Astrocyte (in vitro differentiated cells and primary cell): ENCODE data around the gene KRTAP5-11. TPM values are rescaled to one million over a fixed set of nuclear protein-coding genes. Genes with fewer than 3 reads are reported as not detected.

Source experiments
- DNase-seq: peaks from one replicate; pipeline ENCODE4 v3.0.0-alpha.2; 2010; ENCODE audit warnings: low read depth
- FAIRE-seq: peaks from 2 replicates; lab custom pipeline; 2011; peaks lifted over from hg19 to GRCh38; lab: Jason Lieb, UNC
- H2AFZ ChIP-seq: 2 replicates; pipeline ENCODE4 v1.6.0; 2012; ENCODE audit warnings: low read depth, low read length, inconsistent platforms
- H3K27ac ChIP-seq: 2 replicates; pipeline ENCODE4 v1.5.1; 2011; ENCODE audit warnings: low read depth, low read length, inconsistent platforms
- H3K27me3 ChIP-seq: 2 replicates; pipeline ENCODE4 v1.6.0; 2011; ENCODE audit warnings: low read length, inconsistent platforms; ENCODE audit not compliant: insufficient read depth
- H3K36me3 ChIP-seq: 2 replicates; pipeline ENCODE4 v1.5.1; 2011; ENCODE audit warnings: low read length, inconsistent platforms; ENCODE audit not compliant: insufficient read depth
- H3K4me1 ChIP-seq: 2 replicates; pipeline ENCODE4 v1.5.1; 2011; ENCODE audit warnings: low read length, inconsistent platforms; ENCODE audit not compliant: insufficient read depth
- H3K4me2 ChIP-seq: 2 replicates; pipeline ENCODE4 v1.6.0; 2012; ENCODE audit warnings: low read length, inconsistent platforms
- H3K4me3 ChIP-seq: 2 replicates; pipeline ENCODE4 v1.5.1; 2011; ENCODE audit warnings: low read depth, mild to moderate bottlenecking, low read length, inconsistent platforms; ENCODE audit not compliant: insufficient read depth
- H3K79me2 ChIP-seq: 2 replicates; pipeline ENCODE4 v1.6.0; 2012; ENCODE audit warnings: mild to moderate bottlenecking, low read length, inconsistent platforms; ENCODE audit not compliant: insufficient read depth
- H3K9ac ChIP-seq: 2 replicates; pipeline ENCODE4 v1.6.0; 2012; ENCODE audit warnings: mild to moderate bottlenecking, low read length, inconsistent platforms
- H3K9me3 ChIP-seq: 2 replicates; pipeline ENCODE4 v1.5.1; 2012; ENCODE audit warnings: low read depth, mild to moderate bottlenecking, low read length, inconsistent platforms; ENCODE audit not compliant: insufficient read depth
- H4K20me1 ChIP-seq: 2 replicates; pipeline ENCODE4 v1.6.0; 2012; ENCODE audit warnings: low read length, inconsistent platforms; ENCODE audit not compliant: insufficient read depth
- H3K27ac Mint-ChIP-seq: one replicate; pipeline ENCODE4 v1.8.0; 2021; ENCODE audit warnings: mild to moderate bottlenecking, mixed read lengths; ENCODE audit not compliant: unreplicated experiment
- H3K27me3 Mint-ChIP-seq: one replicate; pipeline ENCODE4 v1.8.0; 2021; ENCODE audit warnings: low read depth, mixed read lengths; ENCODE audit not compliant: unreplicated experiment
- H3K36me3 Mint-ChIP-seq: one replicate; pipeline ENCODE4 v1.8.0; 2021; ENCODE audit warnings: low read depth, mixed read lengths; ENCODE audit not compliant: unreplicated experiment
- H3K4me1 Mint-ChIP-seq: one replicate; pipeline ENCODE4 v1.8.0; 2021; ENCODE audit warnings: low read depth, mixed read lengths; ENCODE audit not compliant: unreplicated experiment
- H3K4me3 Mint-ChIP-seq: one replicate; pipeline ENCODE4 v1.8.0; 2021; ENCODE audit warnings: mild to moderate bottlenecking, moderate library complexity, mixed read lengths; ENCODE audit not compliant: unreplicated experiment
- H3K9me3 Mint-ChIP-seq: one replicate; pipeline ENCODE4 v1.8.0; 2021; ENCODE audit warnings: mild to moderate bottlenecking, mixed read lengths; ENCODE audit not compliant: unreplicated experiment
- CTCF ChIP-seq: IDR thresholded peaks from 2 replicates; pipeline ENCODE4 v1.5.1; 2011; ENCODE audit warnings: low read depth, mild to moderate bottlenecking, inconsistent platforms, low read length, moderate library complexity; ENCODE audit not compliant: insufficient read depth
- EZH2 ChIP-seq: IDR thresholded peaks from 2 replicates; pipeline ENCODE4 v1.6.1; 2012; ENCODE audit warnings: mild to moderate bottlenecking, low read length, inconsistent platforms; ENCODE audit not compliant: insufficient read depth
- total RNA-seq: library from RNA; stranded (reverse); gene quantifications from 2 replicates; pipeline ENCODE4 v1.2.1, GENCODE V29; 2021

The KRTAP5-11 gene
- total RNA-seq, 1 donor from 2014 or later, result not detected

- H3K9me3 Mint-ChIP-seq, result peaks cover 6% of the 10 kb centered on the region
- Histone ChIP-seq H3K27ac (no peak overlapping the region), H3K27me3 (peaks cover 5% of the 10 kb centered on the region), H3K9me3 (no peaks in the 10 kb centered on the region), H3K4me3 (no peak overlapping the region), H3K4me1 (no peaks in the 10 kb centered on the region), H3K36me3 (no peaks in the 10 kb centered on the region), H3K79me2 (no peaks in the 10 kb centered on the region), H2AFZ (no peak overlapping the region), H3K4me2 (no peak overlapping the region), H3K9ac (no peak overlapping the region), H4K20me1 (no peaks in the 10 kb centered on the region)
- H3K4me1 Mint-ChIP-seq, result no peaks in the 10 kb centered on the region
- H3K27ac Mint-ChIP-seq, result no peak overlapping the region
- no peak for FAIRE-seq
- no peak for DNase-seq
- H3K4me3 Mint-ChIP-seq, result no peak overlapping the region
- TF ChIP-seq EZH2 (no peak), CTCF (no peak)
- H3K36me3 Mint-ChIP-seq, result no peaks in the 10 kb centered on the region
- peaks cover 14% of the 10 kb centered on the region for H3K27me3 Mint-ChIP-seq
These were observed 25.4 kb downstream of the KRTAP5-11 start for GRCh38 chr11:71557257-71557656.

GRCh38 chr11:71556018-71556417 lies 26.7 kb downstream of the KRTAP5-11 start:
- H3K4me1 Mint-ChIP-seq, result no peaks in the 10 kb centered on the region
- no peak for FAIRE-seq
- H3K9ac ChIP-seq, result no peak overlapping the region
- H3K27ac Mint-ChIP-seq, result no peak overlapping the region
- H3K4me3 ChIP-seq, result no peak overlapping the region
- no peaks in the 10 kb centered on the region for H3K9me3 ChIP-seq
- no peaks in the 10 kb centered on the region for H3K4me1 ChIP-seq
- H4K20me1 ChIP-seq, result no peaks in the 10 kb centered on the region
- no peaks in the 10 kb centered on the region for H3K36me3 Mint-ChIP-seq
- no peak overlapping the region for H2AFZ ChIP-seq
- peaks cover 14% of the 10 kb centered on the region for H3K27me3 Mint-ChIP-seq
- H3K36me3 ChIP-seq, result no peaks in the 10 kb centered on the region
- DNase-seq, result no peak
- no peak overlapping the region for H3K4me2 ChIP-seq
- peaks cover 3% of the 10 kb centered on the region for H3K27me3 ChIP-seq
- H3K4me3 Mint-ChIP-seq, result no peak overlapping the region
- no peak overlapping the region for H3K27ac ChIP-seq
- peaks cover 4% of the 10 kb centered on the region for H3K9me3 Mint-ChIP-seq
- no peaks in the 10 kb centered on the region for H3K79me2 ChIP-seq
- TF ChIP-seq EZH2 (no peak), CTCF (no peak)

- no peak overlapping the region for H3K27ac Mint-ChIP-seq
- no peaks in the 10 kb centered on the region for H3K79me2 ChIP-seq
- H3K9ac ChIP-seq, result no peak overlapping the region
- no peak for DNase-seq
- peaks cover 3% of the 10 kb centered on the region for H3K27me3 ChIP-seq
- no peaks in the 10 kb centered on the region for H3K4me1 Mint-ChIP-seq
- no peaks in the 10 kb centered on the region for H3K4me1 ChIP-seq
- H4K20me1 ChIP-seq, result no peaks in the 10 kb centered on the region
- H3K27me3 Mint-ChIP-seq, result peaks cover 18% of the 10 kb centered on the region
- no peak overlapping the region for H3K4me3 ChIP-seq
- H3K36me3 Mint-ChIP-seq, result no peaks in the 10 kb centered on the region
- H3K27ac ChIP-seq, result no peak overlapping the region
- no peaks in the 10 kb centered on the region for H3K9me3 ChIP-seq
- no peak overlapping the region for H3K4me3 Mint-ChIP-seq
- no peak for TF ChIP-seq EZH2
- TF ChIP-seq CTCF, result no peak
- no peaks in the 10 kb centered on the region for H3K36me3 ChIP-seq
- H2AFZ ChIP-seq, result no peak overlapping the region
- peaks cover 5% of the 10 kb centered on the region for H3K9me3 Mint-ChIP-seq
- FAIRE-seq, result no peak
- H3K4me2 ChIP-seq, result no peak overlapping the region
These were observed 27.2 kb downstream of the KRTAP5-11 start for GRCh38 chr11:71555508-71555907.
